T follicular helper cell (primary cell): ENCODE data around the gene PRTFDC1.

Experiments
- DNase-seq: peaks from one replicate; pipeline ENCODE4 v3.0.0-alpha.2; 2020; ENCODE audit warnings: low read depth

Gene PRTFDC1

DNA sequence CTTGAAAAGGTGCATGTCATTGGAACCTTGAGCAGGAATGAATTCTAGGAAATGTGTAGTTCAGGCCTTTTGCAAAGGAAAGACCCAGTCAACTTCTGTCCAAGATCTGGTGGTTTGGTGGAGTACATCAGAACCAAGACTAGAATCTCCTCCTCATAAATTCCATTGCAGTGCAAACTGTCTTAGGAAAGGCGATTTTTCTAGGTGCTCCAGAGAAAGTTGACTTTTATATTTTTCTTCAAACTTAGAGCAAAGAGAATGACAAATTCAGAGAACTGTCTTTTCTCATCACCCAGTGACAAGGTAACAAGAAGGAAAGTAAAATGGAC lies 50.0 kb downstream of the PRTFDC1 start:
- no peak for DNase-seq

- no peak for DNase-seq
These were observed 50.6 kb downstream of the PRTFDC1 start for GRCh38 chr10:24901686-24902399.

DNA sequence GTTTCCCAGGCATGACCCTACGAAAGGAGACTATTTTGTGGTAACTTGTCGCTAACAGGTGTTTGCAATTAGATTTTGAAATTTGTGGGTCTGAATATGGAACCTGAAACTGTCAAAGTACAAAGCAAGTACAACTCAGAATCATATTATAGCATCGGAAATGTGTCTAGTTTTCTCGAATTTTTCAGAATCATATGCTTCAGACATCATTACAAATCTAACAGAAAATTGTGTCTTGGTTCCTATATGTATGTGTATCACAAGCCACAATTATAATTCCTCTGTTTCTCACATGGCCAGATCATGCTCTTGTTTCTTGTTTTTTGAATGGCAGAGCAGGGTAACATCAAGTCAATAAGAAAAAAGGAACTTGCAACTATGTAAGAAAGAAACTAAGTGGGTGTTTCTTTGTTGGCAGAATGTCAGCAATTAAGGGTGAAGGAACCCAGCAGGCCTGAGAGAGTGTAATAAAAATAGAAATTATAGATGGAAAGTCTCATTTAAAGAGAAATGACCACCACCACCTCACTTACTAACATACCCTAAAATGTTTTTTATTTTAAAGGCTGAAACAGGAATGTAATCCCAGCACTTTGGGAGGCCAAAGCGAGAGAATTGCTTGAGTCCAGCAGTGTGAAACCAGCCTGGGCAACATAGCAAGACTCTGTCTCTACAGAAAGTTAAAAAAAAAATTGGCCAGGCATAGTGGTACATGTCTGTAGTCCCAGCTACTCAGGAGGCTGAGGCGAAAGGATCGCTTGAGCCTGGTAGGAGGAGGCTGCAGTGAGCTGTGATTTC lies 51.3 kb downstream of the PRTFDC1 start:
- DNase-seq, result no peak

DNA sequence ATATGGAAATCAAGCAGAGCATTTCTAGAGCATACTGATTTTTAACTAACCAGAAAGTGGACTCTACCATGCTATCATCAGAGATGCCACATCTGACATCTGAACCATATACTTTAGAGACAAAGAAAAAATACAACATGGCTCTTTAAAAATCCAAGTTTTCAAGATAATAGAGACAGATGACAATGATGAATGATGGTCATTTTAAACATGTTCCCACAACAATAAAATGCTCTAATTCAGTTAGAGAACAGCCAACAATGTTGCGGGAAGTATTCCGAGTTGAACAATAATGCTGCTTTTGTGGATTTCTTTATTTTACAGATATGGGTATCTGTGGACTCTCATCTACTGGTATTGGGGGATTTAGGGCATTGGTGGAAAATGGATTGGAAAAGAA lies 52.8 kb downstream of the PRTFDC1 start:
- DNase-seq, result no peak

- DNase-seq, result no peak
These were observed 53.9 kb downstream of the PRTFDC1 start for GRCh38 chr10:24898501-24898900.

- DNase-seq, result no peak
These were observed 55.0 kb downstream of the PRTFDC1 start for GRCh38 chr10:24897326-24897926.

DNA sequence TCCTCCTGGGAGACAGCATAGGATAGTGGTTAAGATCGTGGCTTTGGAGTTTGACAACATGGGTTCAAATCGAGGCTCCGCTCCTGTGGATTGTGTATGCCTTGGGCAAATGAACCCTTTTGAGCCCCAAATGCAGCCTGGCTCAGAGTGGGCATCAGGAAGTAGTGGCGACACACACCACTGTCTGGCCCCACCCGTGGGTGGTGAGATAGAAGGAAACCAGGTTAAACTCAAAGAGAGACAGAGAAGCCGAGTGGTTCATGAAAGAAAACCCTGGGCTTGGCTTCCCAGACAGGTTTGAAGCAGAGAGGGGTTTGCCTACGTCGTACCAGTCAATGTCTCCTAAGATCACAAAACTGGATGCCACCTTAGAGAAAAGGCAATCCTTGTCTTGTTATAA lies 57.7 kb downstream of the PRTFDC1 start:
- no peak for DNase-seq

GRCh38 chr10:24894309-24894708 lies 58.1 kb downstream of the PRTFDC1 start:
- no peak for DNase-seq

- DNase-seq, result no peak
These were observed 59.3 kb downstream of the PRTFDC1 start for GRCh38 chr10:24893127-24893526.

DNA sequence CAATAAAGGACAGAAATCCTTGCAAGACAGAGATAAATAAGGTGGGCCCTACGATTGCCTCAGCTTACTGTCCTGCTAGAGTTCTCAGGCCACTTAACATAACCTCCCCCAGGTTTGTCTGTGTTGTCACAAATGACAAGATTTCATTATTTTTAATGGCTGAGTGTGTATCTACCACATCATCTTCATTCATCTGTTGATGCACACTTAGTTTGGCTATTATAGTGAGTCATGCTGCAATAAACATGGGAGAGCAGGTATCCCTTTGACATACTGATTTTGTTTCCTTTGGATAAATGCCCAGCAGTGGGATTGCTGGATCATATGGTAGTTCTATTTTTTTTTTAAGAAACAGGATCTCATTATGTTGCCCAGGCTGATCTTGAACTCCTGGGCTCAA lies 60.6 kb downstream of the PRTFDC1 start:
- DNase-seq, result no peak

DNA sequence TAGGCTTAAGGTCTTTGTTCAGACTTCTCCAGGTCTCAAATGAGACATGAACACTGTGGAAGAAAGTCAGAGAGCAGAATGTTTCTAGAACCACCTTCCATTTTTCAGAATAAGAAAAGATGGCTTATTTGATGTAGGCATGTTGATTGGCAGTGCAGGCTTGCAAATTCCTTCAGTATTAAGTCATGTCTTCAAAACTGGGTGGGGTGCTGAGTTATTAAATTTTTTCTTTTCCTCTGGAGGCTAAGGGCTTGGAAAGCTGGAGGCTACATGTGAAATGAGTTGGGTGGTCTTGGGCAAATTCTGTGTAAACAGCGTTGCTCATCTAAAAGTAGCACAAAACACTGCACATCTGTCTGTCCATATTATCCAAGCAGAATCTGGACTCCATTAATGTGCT lies 62.8 kb downstream of the PRTFDC1 start:
- no peak for DNase-seq

DNA sequence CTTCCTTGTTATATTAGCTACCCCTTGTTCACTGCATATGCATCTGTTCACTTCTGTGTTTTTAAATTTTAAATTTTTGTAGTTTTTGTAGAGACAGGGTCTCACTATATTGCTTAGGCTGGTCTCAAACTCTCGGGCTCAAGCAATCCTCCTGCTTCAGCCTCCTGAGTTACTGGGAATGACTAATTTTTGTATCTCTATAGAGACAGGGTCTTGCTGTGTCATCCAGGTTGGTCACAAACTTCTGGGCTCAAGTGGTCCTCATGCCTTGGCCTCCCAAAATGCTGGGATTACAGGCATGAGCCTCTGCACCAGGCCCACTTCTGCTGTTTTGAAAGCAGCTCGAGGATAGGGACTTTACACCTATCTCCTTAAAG lies 64.6 kb downstream of the PRTFDC1 start:
- DNase-seq, result no peak

GRCh38 chr10:24886290-24886680 lies 66.1 kb downstream of the PRTFDC1 start:
- DNase-seq, result no peak

DNA sequence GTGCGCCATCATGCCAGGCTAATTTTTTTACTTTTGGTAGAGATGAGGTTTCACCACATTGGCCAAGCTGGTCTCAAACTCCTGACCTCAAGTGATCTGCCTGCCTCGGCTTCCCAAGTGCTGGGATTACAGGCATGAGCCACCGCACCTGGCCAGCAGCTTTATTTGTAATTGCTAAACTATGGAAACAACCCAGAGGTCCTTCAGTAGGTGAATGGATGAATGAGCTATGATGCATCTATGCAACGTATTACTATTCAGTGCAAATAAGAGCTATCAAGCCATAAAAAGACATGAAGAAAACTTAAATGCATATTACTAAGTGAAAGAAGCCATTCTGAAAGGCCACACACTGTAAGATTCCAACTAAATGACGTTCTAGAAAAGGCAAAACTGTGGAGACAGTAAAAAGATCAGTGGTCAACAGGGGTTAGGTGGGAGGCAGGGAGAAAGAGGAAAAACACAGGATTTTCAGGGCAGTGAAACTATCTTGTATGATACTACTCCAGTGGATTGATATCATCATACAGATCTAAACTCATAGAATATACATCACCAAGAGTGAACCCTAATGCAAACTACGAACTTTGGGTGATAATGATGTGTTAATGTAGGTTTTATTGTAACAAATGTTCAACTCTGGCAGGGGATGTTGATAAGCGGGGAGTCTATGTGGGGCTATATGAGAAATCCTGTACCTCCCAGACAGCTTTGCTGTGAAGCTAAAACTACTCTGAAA lies 66.7 kb downstream of the PRTFDC1 start:
- no peak for DNase-seq

DNA sequence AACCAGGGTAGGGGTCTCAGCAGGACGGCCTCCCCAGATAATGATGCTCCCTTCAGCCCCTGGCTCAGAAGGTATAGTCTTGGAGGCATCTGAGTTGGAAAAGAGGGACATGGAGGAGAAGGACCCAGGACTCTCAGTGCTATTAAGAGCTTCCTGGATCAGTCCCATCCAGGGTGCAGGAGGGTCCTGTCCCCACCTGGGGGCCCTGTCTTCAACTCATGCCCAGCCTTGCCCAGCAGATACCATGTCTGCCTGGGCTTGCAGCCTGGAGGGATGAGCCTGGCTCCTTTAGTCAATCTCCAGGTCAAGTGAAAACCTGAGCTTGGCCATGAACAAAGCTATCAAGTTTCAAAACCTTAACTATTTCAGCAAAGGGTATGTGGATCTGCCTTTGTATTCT lies 67.6 kb downstream of the PRTFDC1 start:
- DNase-seq, result no peak

GRCh38 chr10:24884316-24884715 lies 68.1 kb downstream of the PRTFDC1 start:
- DNase-seq, result no peak

DNA sequence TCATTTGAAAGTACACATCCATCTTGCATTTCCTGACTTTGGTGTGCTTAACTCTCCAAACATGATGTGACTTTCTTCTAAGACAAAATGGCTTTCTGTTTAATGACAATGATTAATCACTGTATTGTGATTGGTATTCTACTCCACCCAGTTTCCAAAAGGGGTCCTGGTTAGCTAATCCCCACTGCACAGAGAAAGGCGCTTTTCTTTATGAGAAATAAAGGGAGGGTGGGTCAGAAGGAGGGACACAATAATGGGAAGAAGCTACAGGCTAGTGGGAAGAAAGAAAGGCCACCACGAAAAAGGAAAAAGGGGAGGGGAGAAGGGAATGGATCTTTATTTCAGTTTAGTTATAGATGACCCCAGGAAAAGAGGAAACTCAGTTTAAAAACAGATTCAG lies 69.2 kb downstream of the PRTFDC1 start:
- no peak for DNase-seq

DNA sequence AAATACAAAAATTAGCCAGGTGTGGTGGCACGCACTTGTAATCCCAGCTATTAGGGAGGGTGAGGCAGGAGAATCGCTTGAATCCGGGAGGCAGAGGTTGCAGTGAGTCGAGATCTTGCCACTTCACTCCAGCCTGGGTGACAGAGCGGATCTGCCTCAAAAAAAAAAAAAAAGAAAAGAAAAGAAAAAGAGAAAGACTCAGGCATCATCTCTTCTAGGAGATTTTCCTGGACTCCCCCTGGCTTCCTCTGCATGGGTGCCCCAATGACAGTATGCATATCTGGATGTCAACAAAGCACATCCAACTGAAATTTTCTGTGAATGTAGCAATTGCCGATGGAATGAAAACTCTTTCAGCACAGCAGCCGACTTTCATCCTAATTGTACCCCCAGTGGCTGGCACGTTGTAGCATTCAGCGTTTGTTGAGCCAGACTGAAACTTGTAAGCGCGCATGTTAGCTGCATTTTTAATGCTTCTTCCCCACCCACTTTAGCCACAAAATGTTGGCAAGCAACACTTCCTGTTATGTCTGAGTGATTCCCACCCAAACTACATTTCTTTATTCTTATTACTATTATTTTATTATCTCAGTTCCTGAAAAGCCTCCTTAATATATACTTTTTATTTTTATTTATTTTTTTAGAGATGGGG lies 70.2 kb downstream of the PRTFDC1 start:
- no peak for DNase-seq

DNA sequence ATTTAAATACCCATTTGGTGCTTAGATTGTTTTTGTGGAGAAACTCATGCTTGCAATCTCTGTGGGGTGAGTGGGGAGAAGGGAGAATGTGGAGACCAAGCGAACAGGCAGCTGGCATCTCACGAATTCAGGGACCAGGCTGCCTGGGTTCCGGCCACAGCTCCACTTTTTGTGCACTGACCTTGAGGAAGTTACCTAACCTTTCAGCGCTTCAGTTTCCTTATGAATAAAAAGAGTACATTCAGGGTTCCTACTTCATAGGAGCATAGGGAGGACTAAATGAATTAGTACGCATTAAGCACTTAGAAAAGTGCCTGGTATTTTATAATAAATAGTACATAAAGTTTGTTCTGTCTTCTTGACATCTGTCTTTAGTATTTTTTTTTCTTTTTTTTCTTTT lies 72.5 kb downstream of the PRTFDC1 start:
- no peak for DNase-seq

DNA sequence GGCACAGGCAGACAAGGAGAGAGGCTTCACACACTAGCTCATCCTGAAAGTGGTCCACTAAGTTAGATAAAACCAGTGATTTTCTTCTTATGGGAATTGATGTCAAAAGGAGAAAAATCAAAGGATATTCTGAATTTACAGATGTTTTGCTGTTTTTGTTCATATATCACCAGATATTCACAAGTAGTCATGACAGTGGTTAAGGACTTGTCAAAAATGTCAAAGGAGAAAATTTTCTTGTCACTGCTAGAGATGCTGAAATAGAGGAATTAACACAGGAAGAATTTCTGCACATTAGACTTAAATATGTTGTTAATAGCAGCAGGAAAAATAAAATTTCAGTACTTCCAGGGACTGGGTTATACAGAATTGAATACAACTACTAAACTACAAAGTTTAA lies 78.3 kb downstream of the PRTFDC1 start:
- no peak for DNase-seq

- no peak for DNase-seq
These were observed 79.1 kb downstream of the PRTFDC1 start for GRCh38 chr10:24873281-24873683.

DNA sequence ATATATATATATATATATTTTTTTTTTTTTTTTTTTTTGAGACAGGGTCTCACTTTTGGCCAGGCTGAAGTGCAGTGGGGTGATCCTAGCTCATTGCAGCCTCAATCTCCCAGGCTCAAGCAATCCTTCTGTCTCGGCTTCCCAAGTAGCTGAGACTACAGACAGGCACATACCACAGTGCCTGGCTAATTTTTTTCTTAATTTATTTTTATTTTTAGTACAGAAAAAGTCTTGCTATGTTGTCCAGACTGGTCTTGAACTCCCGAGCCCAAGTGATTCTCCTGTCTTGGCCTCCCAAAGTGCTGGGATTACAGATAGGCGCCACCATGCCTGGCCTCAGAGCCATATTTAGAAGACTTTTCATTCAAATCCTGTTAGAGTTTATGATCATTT lies 79.6 kb downstream of the PRTFDC1 start:
- DNase-seq, result no peak
